Liver (tissue), 9 donors: Measurements from ENCODE around the gene FMN2. TPM values are rescaled to one million over a fixed set of nuclear protein-coding genes. Genes with fewer than 3 reads are reported as not detected.

Experiments
- DNase-seq: peaks from one replicate; pipeline ENCODE4 v3.0.0-alpha.2; 2017; ENCODE audit warnings: low spot score
- H3K27ac ChIP-seq, 2 donors: one replicate each; pipeline ENCODE4 v1.7.0; 2013; ENCODE audit warnings: inconsistent platforms in 2 of 2, low read length in 2 of 2, control low read depth in 1 of 2, low read depth in 1 of 2, mild to moderate bottlenecking in 1 of 2
- H3K27me3 ChIP-seq, 4 donors: one replicate each; pipeline versions ENCODE4 v1.6.1 to v1.7.0; 2013; ENCODE audit warnings: low read length in 3 of 4, inconsistent platforms in 1 of 4, mild to moderate bottlenecking in 1 of 4, moderate library complexity in 1 of 4; ENCODE audit not compliant: control insufficient read depth in 4 of 4, insufficient read depth in 4 of 4
- H3K36me3 ChIP-seq, 4 donors: one replicate each; pipeline versions ENCODE4 v1.6.1 to v1.7.0; 2013; ENCODE audit warnings: low read length in 3 of 4, mild to moderate bottlenecking in 3 of 4, low read depth in 1 of 4, moderate library complexity in 1 of 4; ENCODE audit not compliant: control insufficient read depth in 4 of 4, insufficient read depth in 3 of 4
- H3K4me1 ChIP-seq, 4 donors: one replicate each; pipeline versions ENCODE4 v1.6.1 to v1.7.0; 2013; ENCODE audit warnings: low read length in 3 of 4, mild to moderate bottlenecking in 3 of 4, moderate library complexity in 1 of 4; ENCODE audit not compliant: control insufficient read depth in 4 of 4, insufficient read depth in 4 of 4
- H3K4me3 ChIP-seq, 3 donors: one replicate each; pipeline versions ENCODE4 v1.6.1 to v1.7.0; 2013; ENCODE audit warnings: low read length in 3 of 3, control low read depth in 1 of 3, low read depth in 1 of 3, mild to moderate bottlenecking in 1 of 3
- H3K9ac ChIP-seq, 2 donors: one replicate each; pipeline ENCODE4 v1.7.0; 2013; ENCODE audit warnings: low read length in 2 of 2, mild to moderate bottlenecking in 2 of 2, moderate library complexity in 2 of 2, control low read depth in 1 of 2, low read depth in 1 of 2
- H3K9me3 ChIP-seq, 4 donors: one replicate each; pipeline versions ENCODE4 v1.6.1 to v1.7.0; 2013; ENCODE audit warnings: low read length in 3 of 4; ENCODE audit not compliant: control insufficient read depth in 4 of 4
- CTCF ChIP-seq: fragments of 150-350 bp; IDR thresholded peaks from 2 replicates; pipeline ENCODE4 v1.5.1; 2017; ENCODE audit warnings: improper control_type of control experiment, low read depth, low read length; ENCODE audit not compliant: missing input control
- EGR1 ChIP-seq, 2 donors: IDR thresholded peaks; 2 replicates each; pipeline ENCODE4 v1.6.1; 2016 to 2018; ENCODE audit warnings: antibody characterized with exemption in 2 of 2, low read depth in 2 of 2
- FOXA1 ChIP-seq: IDR thresholded peaks from 2 replicates; pipeline ENCODE4 v1.6.1; 2016; ENCODE audit warnings: antibody characterized with exemption
- HNF4A ChIP-seq, 2 donors: conservative IDR thresholded peaks; 2 replicates each; pipeline ENCODE4 v1.6.1; 2016; ENCODE audit warnings: antibody characterized with exemption in 2 of 2, mild to moderate bottlenecking in 2 of 2
- MAX ChIP-seq: IDR thresholded peaks from 2 replicates; pipeline ENCODE4 v1.6.1; 2016; ENCODE audit warnings: antibody characterized with exemption
- NR2F2 ChIP-seq: IDR thresholded peaks from 2 replicates; pipeline ENCODE4 v1.6.1; 2016; ENCODE audit warnings: antibody characterized with exemption
- RAD21 ChIP-seq, 2 donors: IDR thresholded peaks; 2 replicates each; pipeline ENCODE4 v1.6.1; 2016; ENCODE audit warnings: antibody characterized with exemption in 2 of 2, mild to moderate bottlenecking in 2 of 2
- RXRA ChIP-seq, 2 donors: IDR thresholded peaks; 2 replicates each; pipeline ENCODE4 v1.6.1; 2017 to 2018; ENCODE audit warnings: antibody characterized with exemption in 2 of 2, mild to moderate bottlenecking in 1 of 2
- SP1 ChIP-seq: IDR thresholded peaks from 2 replicates; pipeline ENCODE4 v1.6.1; 2018; ENCODE audit warnings: antibody characterized with exemption, mild to moderate bottlenecking
- TAF1 ChIP-seq: conservative IDR thresholded peaks from 2 replicates; pipeline ENCODE4 v1.6.1; 2016; ENCODE audit warnings: antibody characterized with exemption, mild to moderate bottlenecking
- WGBS: extraction: QIAGEN DNeasy Blood & Tissue Kit; methylation state at CpG from one replicate; pipeline ENCODE4 v1.1.7; 2013; 5-methylcytosine and 5-hydroxymethylcytosine counted together
- polyA plus RNA-seq, 2 donors: library from polyadenylated mRNA; stranded (reverse) in 1 of 2; unstranded in 1 of 2; fragments of 200-250 nt in 1 of 2; fragments of >200 nt in 1 of 2; fragmentation: Nextera tagmentation in 1 of 2; extraction: Ambion mirVana in 1 of 2; gene quantifications; one replicate each; pipeline versions ENCODE4 v1.2.1 to v1.2.3, GENCODE V29; 2013 to 2015
- total RNA-seq, 2 donors: library from RNA; depleted of rRNA; stranded (reverse); fragments of >200 nt; gene quantifications; one replicate each; pipeline ENCODE4 v1.2.3, GENCODE V29; 2014
- TF ChIP-seq, protein P1 (sequence below): IDR thresholded peaks from 2 replicates; pipeline ENCODE4 v1.6.1; 2016; ENCODE audit warnings: antibody characterized with exemption, mild to moderate bottlenecking
- TF ChIP-seq, protein P2 (sequence below): IDR thresholded peaks from 2 replicates; pipeline ENCODE4 v1.6.1; 2016; ENCODE audit warnings: antibody characterized with exemption
- donor health status: healthy.
- donor health status: healthy.
- donor health status: healthy.
- donor health status: healthy.
- donor health status: healthy.

The FMN2 gene
- total and polyA plus RNA-seq, 4 donors = 0.17 TPM; not detected in 3

- no peaks in the 10 kb centered on the region for H3K4me1 ChIP-seq
- no peak overlapping the region for H3K4me3 ChIP-seq
- WGBS = 93% methylated on average over 2 of the region's 2 CpGs
- TF ChIP-seq, protein P1, sequence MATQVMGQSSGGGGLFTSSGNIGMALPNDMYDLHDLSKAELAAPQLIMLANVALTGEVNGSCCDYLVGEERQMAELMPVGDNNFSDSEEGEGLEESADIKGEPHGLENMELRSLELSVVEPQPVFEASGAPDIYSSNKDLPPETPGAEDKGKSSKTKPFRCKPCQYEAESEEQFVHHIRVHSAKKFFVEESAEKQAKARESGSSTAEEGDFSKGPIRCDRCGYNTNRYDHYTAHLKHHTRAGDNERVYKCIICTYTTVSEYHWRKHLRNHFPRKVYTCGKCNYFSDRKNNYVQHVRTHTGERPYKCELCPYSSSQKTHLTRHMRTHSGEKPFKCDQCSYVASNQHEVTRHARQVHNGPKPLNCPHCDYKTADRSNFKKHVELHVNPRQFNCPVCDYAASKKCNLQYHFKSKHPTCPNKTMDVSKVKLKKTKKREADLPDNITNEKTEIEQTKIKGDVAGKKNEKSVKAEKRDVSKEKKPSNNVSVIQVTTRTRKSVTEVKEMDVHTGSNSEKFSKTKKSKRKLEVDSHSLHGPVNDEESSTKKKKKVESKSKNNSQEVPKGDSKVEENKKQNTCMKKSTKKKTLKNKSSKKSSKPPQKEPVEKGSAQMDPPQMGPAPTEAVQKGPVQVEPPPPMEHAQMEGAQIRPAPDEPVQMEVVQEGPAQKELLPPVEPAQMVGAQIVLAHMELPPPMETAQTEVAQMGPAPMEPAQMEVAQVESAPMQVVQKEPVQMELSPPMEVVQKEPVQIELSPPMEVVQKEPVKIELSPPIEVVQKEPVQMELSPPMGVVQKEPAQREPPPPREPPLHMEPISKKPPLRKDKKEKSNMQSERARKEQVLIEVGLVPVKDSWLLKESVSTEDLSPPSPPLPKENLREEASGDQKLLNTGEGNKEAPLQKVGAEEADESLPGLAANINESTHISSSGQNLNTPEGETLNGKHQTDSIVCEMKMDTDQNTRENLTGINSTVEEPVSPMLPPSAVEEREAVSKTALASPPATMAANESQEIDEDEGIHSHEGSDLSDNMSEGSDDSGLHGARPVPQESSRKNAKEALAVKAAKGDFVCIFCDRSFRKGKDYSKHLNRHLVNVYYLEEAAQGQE = no peak
- no peak for TF ChIP-seq HNF4A (conservative IDR thresholded peaks at IDR 0.05)
- TF ChIP-seq FOXA1 = no peak
- TF ChIP-seq NR2F2 = no peak
- no peak for DNase-seq
- no peak overlapping the region for H3K27ac ChIP-seq
- H3K9me3 ChIP-seq = no peaks in the 10 kb centered on the region
- no peaks in the 10 kb centered on the region for H3K36me3 ChIP-seq
- no peak overlapping the region for H3K9ac ChIP-seq
- no peaks in the 10 kb centered on the region for H3K27me3 ChIP-seq
These were observed 56.6 kb downstream of the FMN2 start for GRCh38 chr1:240148333-240148732.

GRCh38 chr1:240149484-240150094 lies 57.9 kb downstream of the FMN2 start:
- H3K27me3 ChIP-seq = no peaks in the 10 kb centered on the region
- H3K9me3 ChIP-seq = no peaks in the 10 kb centered on the region
- H3K9ac ChIP-seq = no peak overlapping the region
- peak; percentile 56 for TF ChIP-seq CTCF
- no peak for TF ChIP-seq EGR1 (IDR thresholded peaks at IDR 0.05; ENCODE audit: low read depth in 2 of 2)
- peak; percentile 54 to 70 for TF ChIP-seq RAD21 (IDR thresholded peaks at IDR 0.05)
- TF ChIP-seq RXRA (IDR thresholded peaks at IDR 0.05) = no peak
- no peak overlapping the region for H3K27ac ChIP-seq
- no peak for DNase-seq
- no peak overlapping the region for H3K4me3 ChIP-seq
- H3K4me1 ChIP-seq = no peaks in the 10 kb centered on the region
- no peaks in the 10 kb centered on the region for H3K36me3 ChIP-seq
- WGBS = 32% methylated on average over 3 of the region's 3 CpGs

- Histone ChIP-seq H3K27me3 (no peaks in the 10 kb centered on the region), H3K9me3 (no peaks in the 10 kb centered on the region), H3K9ac (no peak overlapping the region), H3K36me3 (no peaks in the 10 kb centered on the region), H3K4me1 (no peaks in the 10 kb centered on the region), H3K27ac (no peak overlapping the region), H3K4me3 (no peak overlapping the region)
- TF ChIP-seq FOXA1 (no peak), RXRA (IDR thresholded peaks at IDR 0.05) (no peak), EGR1 (IDR thresholded peaks at IDR 0.05; ENCODE audit: low read depth in 2 of 2) (no peak), MAX (no peak), HNF4A (conservative IDR thresholded peaks at IDR 0.05) (no peak), CTCF (no peak), NR2F2 (no peak), SP1 (no peak), TAF1 (no peak)
- TF ChIP-seq, protein P2, sequence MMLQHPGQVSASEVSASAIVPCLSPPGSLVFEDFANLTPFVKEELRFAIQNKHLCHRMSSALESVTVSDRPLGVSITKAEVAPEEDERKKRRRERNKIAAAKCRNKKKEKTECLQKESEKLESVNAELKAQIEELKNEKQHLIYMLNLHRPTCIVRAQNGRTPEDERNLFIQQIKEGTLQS = no peak
- TF ChIP-seq, protein P1 = no peak
- 74% methylated on average over 7 of the region's 7 CpGs for WGBS
- no peak for DNase-seq
These were observed 59.6 kb downstream of the FMN2 start for GRCh38 chr1:240151136-240151735.
